RWPE1 (cell line): ENCODE measurements around the gene RECQL5.
"Not testable (repeated sequence)": the region's sequence is repeated elsewhere in the genome, so short reads cannot be mapped to it uniquely, and the experiment has no call there.

Source experiments
- CTCF ChIA-PET: fragments of 350-600 bp; sonication (Branson Sonifier 250); formaldehyde crosslinking; extraction: SDS; loops from one replicate; lab custom pipeline; 2021; lab: Yijun Ruan, JAX
- POLR2A ChIA-PET: fragments of 400-600 bp; formaldehyde crosslinking; extraction: SDS; loops from one replicate; lab custom pipeline; 2020; ENCODE audit warnings: antibody characterized with exemption; ENCODE audit not compliant: low non-redundant PET; lab: Yijun Ruan, JAX
- DNase-seq: peaks from one replicate; pipeline ENCODE4 v3.0.0; 2012; ENCODE audit warnings: low spot score
- H3K27ac ChIP-seq: fragments of 450-650 bp; 2 replicates; pipeline ENCODE4 v1.5.1; 2017
- CTCF ChIP-seq: fragments of 450-650 bp; conservative IDR thresholded peaks from 2 replicates; pipeline ENCODE4 v1.5.1; 2017; ENCODE audit warnings: low read depth, mild to moderate bottlenecking

The RECQL5 gene

GRCh38 chr17:75589919-75590303 is 77.0 kb downstream of the RECQL5 start:
- POLR2A ChIA-PET, result interaction anchor here (0.6 kb wide), 1 partner anchor 31 kb away, joined by 4 read pairs; no protein-coding TSS in a partner anchor
- CTCF ChIA-PET, result interaction anchor here (0.7 to 3.7 kb wide), 4 partner anchors 11 to 209 kb away, joined by 4 to 29 read pairs (median 7); partner anchors contain the start of gene SMIM5
- peak overlapping the region; percentile 77 for H3K27ac ChIP-seq
- no peak for DNase-seq
- TF ChIP-seq CTCF, result no peak

GRCh38 chr17:75589012-75589918 is 77.7 kb downstream of the RECQL5 start:
- peak; percentile 88 for TF ChIP-seq CTCF
- CTCF ChIA-PET, result interaction anchor here (0.7 to 3.7 kb wide), 4 partner anchors 12 to 208 kb away, joined by 3 to 29 read pairs (median 7); partner anchors contain the start of gene SMIM5
- peak overlapping the region; percentile 77 for H3K27ac ChIP-seq
- POLR2A ChIA-PET, result no interaction called here
- DNase-seq, result peak; percentile 96

GRCh38 chr17:75588596-75589011 is 78.3 kb downstream of the RECQL5 start:
- ChIA-PET CTCF (interaction anchor here (0.5 to 3.7 kb wide), 5 partner anchors 11 to 188 kb away, joined by 3 to 29 read pairs (median 3); no protein-coding TSS in a partner anchor), POLR2A (no interaction called here)
- TF ChIP-seq CTCF, result no peak
- H3K27ac ChIP-seq, result peak overlapping the region; percentile 77
- DNase-seq, result no peak

GRCh38 chr17:75587675-75588595 is 79.0 kb downstream of the RECQL5 start, which contains the start of gene MYO15B:
Gene MYO15B, plus strand, starts transcription at chr17:75587800. Its CDS starts 258 bp downstream, at chr17:75588058.
- no peak for DNase-seq
- CTCF ChIA-PET, result interaction anchor here (0.5 to 3.7 kb wide), 5 partner anchors 10 to 189 kb away, joined by 3 to 29 read pairs (median 3); no protein-coding TSS in a partner anchor
- POLR2A ChIA-PET, result no interaction called here
- 0 out of 2 replicates have a peak, but pooled peaks have one; percentile 10 for TF ChIP-seq CTCF
- peak within 1 kb of the TSS; percentile 77 for H3K27ac ChIP-seq

GRCh38 chr17:75584849-75585175 is 82.1 kb downstream of the RECQL5 start:
- ChIA-PET CTCF (interaction anchor here (2.7 kb wide), 1 partner anchor 16 kb away, joined by 15 read pairs; no protein-coding TSS in a partner anchor), POLR2A (no interaction called here)
- no peak for DNase-seq
- TF ChIP-seq CTCF, result no peak
- no peak overlapping the region for H3K27ac ChIP-seq

- DNase-seq, H3K27ac ChIP-seq: not testable (repeated sequence)
- CTCF ChIA-PET, result interaction anchor here (0.6 to 2.7 kb wide), 3 partner anchors 18 to 65 kb away, joined by 3 to 15 read pairs (median 4); no protein-coding TSS in a partner anchor
- POLR2A ChIA-PET, result interaction anchor here (0.7 kb wide), 1 partner anchor 71 kb away, joined by 8 read pairs; no protein-coding TSS in a partner anchor
Measured at GRCh38 chr17:75583197-75583596, 83.8 kb downstream of the RECQL5 start.

GRCh38 chr17:75581121-75581725 is 85.7 kb downstream of the RECQL5 start:
- ChIA-PET CTCF (interaction anchor here (0.7 to 0.9 kb wide), 2 partner anchors 20 to 539 kb away, joined by 4 to 6 read pairs; no protein-coding TSS in a partner anchor), POLR2A (interaction anchor here (0.6 kb wide), 1 partner anchor 56 kb away, joined by 3 read pairs; the partner anchor contains the start of gene LLGL2)
- not testable (repeated sequence) for DNase-seq, H3K27ac ChIP-seq
